Sigmoid colon (tissue), 4 donors: ENCODE results near the gene NOS1AP.

Experiments
- POLR2A ChIP-seq, 2 donors: fragments of 450-650 bp; IDR thresholded peaks; one replicate each; pipeline ENCODE4 v1.6.1; 2016; ENCODE audit warnings: antibody characterized with exemption in 2 of 2, mild to moderate bottlenecking in 2 of 2, moderate library complexity in 2 of 2
- POLR2AphosphoS5 ChIP-seq, 4 donors: sonication (generic); formaldehyde crosslinking; IDR thresholded peaks; one replicate each; pipeline ENCODE4 v1.6.1; 2017; ENCODE audit warnings: antibody characterized with exemption in 4 of 4
- TF ChIP-seq, protein P1 (sequence below), 4 experiments: fragments of 450-650 bp in 3 of 4; fragments of 200-600 bp in 1 of 4; IDR thresholded peaks; one replicate each; pipeline ENCODE4 v1.5.1; 2016 to 2019; ENCODE audit warnings: antibody characterized with exemption in 4 of 4, mild to moderate bottlenecking in 3 of 4, moderate library complexity in 2 of 4

DNA sequence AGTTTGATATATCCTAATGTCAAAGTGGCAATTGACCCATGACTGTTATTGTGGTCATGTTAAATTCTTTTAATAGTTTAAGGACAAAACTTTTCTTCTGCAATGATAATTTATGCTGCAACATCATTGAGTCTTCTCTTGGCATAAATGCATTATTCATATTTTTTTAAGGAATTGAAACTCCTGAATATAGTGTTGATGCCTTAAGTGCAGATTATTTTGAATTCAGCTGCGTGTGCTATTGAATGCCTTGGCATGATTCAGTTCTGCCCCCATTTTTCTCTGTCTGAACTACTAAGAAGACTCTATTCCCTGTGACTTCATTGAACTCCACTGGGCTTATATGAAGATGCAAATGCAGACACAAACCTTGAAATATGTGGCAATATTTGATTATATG is 22.6 kb upstream of the NOS1AP start:
- TF ChIP-seq, protein P1, sequence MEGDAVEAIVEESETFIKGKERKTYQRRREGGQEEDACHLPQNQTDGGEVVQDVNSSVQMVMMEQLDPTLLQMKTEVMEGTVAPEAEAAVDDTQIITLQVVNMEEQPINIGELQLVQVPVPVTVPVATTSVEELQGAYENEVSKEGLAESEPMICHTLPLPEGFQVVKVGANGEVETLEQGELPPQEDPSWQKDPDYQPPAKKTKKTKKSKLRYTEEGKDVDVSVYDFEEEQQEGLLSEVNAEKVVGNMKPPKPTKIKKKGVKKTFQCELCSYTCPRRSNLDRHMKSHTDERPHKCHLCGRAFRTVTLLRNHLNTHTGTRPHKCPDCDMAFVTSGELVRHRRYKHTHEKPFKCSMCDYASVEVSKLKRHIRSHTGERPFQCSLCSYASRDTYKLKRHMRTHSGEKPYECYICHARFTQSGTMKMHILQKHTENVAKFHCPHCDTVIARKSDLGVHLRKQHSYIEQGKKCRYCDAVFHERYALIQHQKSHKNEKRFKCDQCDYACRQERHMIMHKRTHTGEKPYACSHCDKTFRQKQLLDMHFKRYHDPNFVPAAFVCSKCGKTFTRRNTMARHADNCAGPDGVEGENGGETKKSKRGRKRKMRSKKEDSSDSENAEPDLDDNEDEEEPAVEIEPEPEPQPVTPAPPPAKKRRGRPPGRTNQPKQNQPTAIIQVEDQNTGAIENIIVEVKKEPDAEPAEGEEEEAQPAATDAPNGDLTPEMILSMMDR (IDR thresholded peaks at IDR 0.05): no peak
- no peak for TF ChIP-seq POLR2AphosphoS5 (IDR thresholded peaks at IDR 0.05)
- no peak for TF ChIP-seq POLR2A (IDR thresholded peaks at IDR 0.05)
